NCI-H446 treated with DMSO at 0.1 percent for 48 hours (cell line): Measurements from ENCODE around the gene SLAMF9.

Experiments
- DNase-seq: peaks from one replicate; lab custom pipeline; 2025; lab: John Stamatoyannopoulos, UW

The SLAMF9 gene

GRCh38 chr1:159953536-159954515 lies at the start of gene SLAMF9:
SLAMF9 (minus strand) TSS chr1:159954237; CDS start chr1:159954137, 100 bp downstream.
- DNase-seq, result no peak

- no peak for DNase-seq
Observed at GRCh38 chr1:160001440-160001839, 47.4 kb upstream of the SLAMF9 start.

GRCh38 chr1:159999204-159999603 lies 45.2 kb upstream of the SLAMF9 start:
- DNase-seq, result no peak

- no peak for DNase-seq
Observed at GRCh38 chr1:159996653-159997052, 42.6 kb upstream of the SLAMF9 start.

GRCh38 chr1:159994896-159995295 lies 40.9 kb upstream of the SLAMF9 start:
- no peak for DNase-seq

- no peak for DNase-seq
Observed at GRCh38 chr1:159993911-159994310, 39.9 kb upstream of the SLAMF9 start.

- no peak for DNase-seq
Observed at GRCh38 chr1:159992161-159992560, 38.1 kb upstream of the SLAMF9 start.

GRCh38 chr1:159991513-159991912 lies 37.5 kb upstream of the SLAMF9 start:
- DNase-seq, result no peak

GRCh38 chr1:159990005-159990404 lies 36.0 kb upstream of the SLAMF9 start:
- no peak for DNase-seq

GRCh38 chr1:159989581-159989980 lies 35.5 kb upstream of the SLAMF9 start:
- no peak for DNase-seq

GRCh38 chr1:159988006-159988405 lies 34.0 kb upstream of the SLAMF9 start:
- DNase-seq, result no peak

GRCh38 chr1:159987186-159987585 lies 33.1 kb upstream of the SLAMF9 start:
- DNase-seq, result no peak

GRCh38 chr1:159986531-159986930 lies 32.5 kb upstream of the SLAMF9 start:
- DNase-seq, result no peak

- no peak for DNase-seq
Observed at GRCh38 chr1:159986093-159986492, 32.1 kb upstream of the SLAMF9 start.

- no peak for DNase-seq
Observed at GRCh38 chr1:159985473-159985872, 31.4 kb upstream of the SLAMF9 start.

- no peak for DNase-seq
Observed at GRCh38 chr1:159983681-159984080, 29.6 kb upstream of the SLAMF9 start.

- no peak for DNase-seq
Observed at GRCh38 chr1:159982280-159982679, 28.2 kb upstream of the SLAMF9 start.

GRCh38 chr1:159981351-159982055 lies 27.5 kb upstream of the SLAMF9 start:
- DNase-seq, result no peak

GRCh38 chr1:159980786-159981185 lies 26.7 kb upstream of the SLAMF9 start:
- no peak for DNase-seq

- no peak for DNase-seq
Observed at GRCh38 chr1:159980076-159980475, 26.0 kb upstream of the SLAMF9 start.

- DNase-seq, result no peak
Observed at GRCh38 chr1:159979257-159979656, 25.2 kb upstream of the SLAMF9 start.

- DNase-seq, result no peak
Observed at GRCh38 chr1:159978107-159978398, 24.0 kb upstream of the SLAMF9 start.

- no peak for DNase-seq
Observed at GRCh38 chr1:159977364-159978106, 23.5 kb upstream of the SLAMF9 start.
